Endothelial cell of umbilical vein (primary cell): ENCODE measurements around the gene HAT1. TPM values are rescaled to one million over a fixed set of nuclear protein-coding genes. Genes with fewer than 3 reads are reported as not detected.

Experiments used
- BruUV-seq: library from RNA; stranded (reverse); fragments of 400-500 nt; replicated peaks from 2 replicates; lab custom pipeline; 2021; lab: Mats Ljungman, UMichigan
- CTCF ChIA-PET: fragments of 300-600, 350-600 bp; sonication (Branson Sonifier 250); formaldehyde crosslinking; loops from one replicate; lab custom pipeline; 2021; ENCODE audit warnings: antibody characterized with exemption, inconsistent platforms; lab: Charles Lee
- POLR2A ChIA-PET: fragments of 300-600, 350-600 bp; sonication (Branson Sonifier 250); formaldehyde crosslinking; loops from one replicate; lab custom pipeline; 2021; ENCODE audit warnings: antibody characterized with exemption, inconsistent platforms; lab: Charles Lee
- DNase-seq: peaks from one replicate; pipeline ENCODE4 v3.0.0-alpha.2; 2011; ENCODE audit warnings: low read depth, low spot score
- FAIRE-seq: peaks from 2 replicates; lab custom pipeline; 2011; peaks lifted over from hg19 to GRCh38; lab: Jason Lieb, UNC
- H2AFZ ChIP-seq: 2 replicates; pipeline ENCODE4 v1.6.0; 2012; ENCODE audit warnings: low read depth, low read length, control low read depth, inconsistent platforms
- H3K27ac ChIP-seq: 2 replicates; pipeline ENCODE4 v1.5.1; 2011; ENCODE audit warnings: low read depth, mild to moderate bottlenecking, control low read depth, low read length, moderate library complexity; ENCODE audit not compliant: insufficient read depth
- H3K27me3 ChIP-seq, 2 experiments: 2 replicates each; pipeline versions ENCODE4 v1.6.0 to v1.6.1; 2011; ENCODE audit warnings: low read length in 2 of 2, mixed read lengths in 1 of 2; ENCODE audit not compliant: control insufficient read depth in 2 of 2, insufficient read depth in 2 of 2
- H3K36me3 ChIP-seq, 2 experiments: 2 replicates in 1 of 2; 3 replicates in 1 of 2; pipeline ENCODE4 v1.5.1; 2011; ENCODE audit warnings: low read length in 2 of 2, mild to moderate bottlenecking in 1 of 2, moderate library complexity in 1 of 2; ENCODE audit not compliant: control insufficient read depth in 2 of 2, insufficient read depth in 2 of 2; ENCODE audit errors: extremely low read depth in 1 of 2
- H3K4me1 ChIP-seq: 3 replicates; pipeline ENCODE4 v1.5.1; 2011; ENCODE audit warnings: mild to moderate bottlenecking, low read length; ENCODE audit not compliant: control insufficient read depth, insufficient read depth; ENCODE audit errors: extremely low read depth
- H3K4me2 ChIP-seq: 2 replicates; pipeline ENCODE4 v1.6.1; 2011; ENCODE audit warnings: low read length, control low read depth, mixed read lengths; ENCODE audit not compliant: insufficient read depth
- H3K4me3 ChIP-seq, 3 experiments: fragments of 200-600 bp in 1 of 3; sonication (generic), shearing (Covaris generic) in 1 of 3; replicated peaks in 1 of 3; 2 replicates each; pipeline ENCODE4 v1.5.1; 2011 to 2016; ENCODE audit warnings: control low read depth in 3 of 3, low read length in 3 of 3, mild to moderate bottlenecking in 2 of 3, inconsistent platforms in 1 of 3, low read depth in 1 of 3, moderate library complexity in 1 of 3; ENCODE audit not compliant: insufficient read depth in 1 of 3
- H3K79me2 ChIP-seq: 2 replicates; pipeline ENCODE4 v1.6.0; 2012; ENCODE audit warnings: low read length, inconsistent platforms; ENCODE audit not compliant: control insufficient read depth, insufficient read depth
- H3K9ac ChIP-seq: replicated peaks from 2 replicates; pipeline ENCODE3; 2011; ENCODE audit warnings: low read length, control low read depth; ENCODE audit not compliant: insufficient read depth; ENCODE audit errors: extremely low read depth
- H3K9me1 ChIP-seq: replicated peaks from 3 replicates; pipeline ENCODE4 v1.6.0; 2011; ENCODE audit warnings: mild to moderate bottlenecking, low read length; ENCODE audit not compliant: control insufficient read depth, insufficient read depth; ENCODE audit errors: extremely low read depth
- H3K9me3 ChIP-seq: replicated peaks from 2 replicates; pipeline ENCODE4 v1.5.1; 2012; ENCODE audit warnings: low read length, inconsistent platforms; ENCODE audit not compliant: control insufficient read depth, insufficient read depth
- H4K20me1 ChIP-seq: replicated peaks from 2 replicates; pipeline ENCODE3; 2011; ENCODE audit warnings: mild to moderate bottlenecking, low read length; ENCODE audit not compliant: control insufficient read depth, insufficient read depth; ENCODE audit errors: extremely low read depth
- EZH2 ChIP-seq: IDR thresholded peaks from 2 replicates; pipeline ENCODE4 v1.6.1; 2012; ENCODE audit warnings: borderline replicate concordance, low read depth, mild to moderate bottlenecking, moderate library complexity, low read length, inconsistent platforms; ENCODE audit not compliant: severe bottlenecking
- FOS ChIP-seq: IDR thresholded peaks from 2 replicates; pipeline ENCODE4 v1.6.1; 2011; ENCODE audit warnings: mild to moderate bottlenecking, low read length, moderate library complexity, borderline replicate concordance; ENCODE audit not compliant: insufficient read depth
- GATA2 ChIP-seq: IDR thresholded peaks from 2 replicates; pipeline ENCODE4 v1.7.0; 2011; ENCODE audit warnings: low read depth, mild to moderate bottlenecking, moderate library complexity, mixed read lengths, low read length; ENCODE audit not compliant: insufficient read length, insufficient read depth
- JUN ChIP-seq: IDR thresholded peaks from 2 replicates; pipeline ENCODE4 v1.6.1; 2011; ENCODE audit warnings: borderline replicate concordance, low read depth; ENCODE audit not compliant: insufficient read length, insufficient read depth
- MAX ChIP-seq: IDR thresholded peaks from 2 replicates; pipeline ENCODE4 v1.6.1; 2011; ENCODE audit not compliant: insufficient read depth, insufficient read length
- MYC ChIP-seq: IDR thresholded peaks from one replicate; pipeline ENCODE4 v1.6.1; 2011; ENCODE audit warnings: mild to moderate bottlenecking, low read depth, low read length
- POLR2A ChIP-seq: IDR thresholded peaks from 2 replicates; pipeline ENCODE4 v1.6.1; 2012; ENCODE audit warnings: low read depth, mild to moderate bottlenecking, control low read depth, low read length
- POLR2AphosphoS5 ChIP-seq: IDR thresholded peaks from 2 replicates; pipeline ENCODE4 v1.6.1; 2012; ENCODE audit warnings: low read depth, mild to moderate bottlenecking, control low read depth, low read length, moderate library complexity; ENCODE audit not compliant: insufficient read depth
- dilution Hi-C: fragments of 300-500 bp; cut with MboI; formaldehyde crosslinking; loops from one replicate; pipeline ENCODE4 v1.15.0; 2019; ENCODE audit warnings: low sequenced_read_pairs; ENCODE audit not compliant: extremely low pct_ligation_motif_present
- intact Hi-C: fragments of 100-400 bp; cut with micrococcal nuclease; formaldehyde crosslinking; loops from one replicate; pipeline ENCODE4 v1.10.0; 2022
- polyA plus RNA-seq, 4 experiments: library from polyadenylated mRNA; depleted of rRNA in 3 of 4; stranded (reverse) in 3 of 4; unstranded in 1 of 4; fragments of >200 nt; gene quantifications; 2 replicates each; pipeline versions ENCODE4 v1.2.1 to v1.2.3, GENCODE V29; 2011 to 2012; ENCODE audit warnings: missing spikeins in 1 of 4
- total RNA-seq: library from RNA; stranded (reverse); gene quantifications from 2 replicates; pipeline ENCODE4 v1.2.3, GENCODE V29; 2021
- TF ChIP-seq, protein P1 (sequence below), 2 donors: IDR thresholded peaks; 1 replicate in 1 of 2; 2 replicates in 1 of 2; pipeline ENCODE4 v1.5.1; 2011; ENCODE audit warnings: low read length in 2 of 2, mild to moderate bottlenecking in 2 of 2, moderate library complexity in 2 of 2, control low read depth in 1 of 2, inconsistent platforms in 1 of 2, low read depth in 1 of 2; ENCODE audit not compliant: insufficient read depth in 1 of 2; ENCODE audit errors: extremely low read depth in 1 of 2

HAT1 gene
- total and polyA plus RNA-seq, 2 donors (not counting 3 experiments of a cell fraction or from before 2014, with no cell fraction given) = 27.4 to 50.3 TPM

GRCh38 chr2:172013396-172013795 lies 91.1 kb downstream of the HAT1 start:
- BruUV-seq = no TSS peak
- no peaks in the 10 kb centered on the region for H3K4me1 ChIP-seq
- POLR2A ChIA-PET = no interaction called here

More at GRCh38 chr2:172013396-172013795, 91.1 kb downstream of the HAT1 start:
- Histone ChIP-seq H3K36me3 (no peaks in the 10 kb centered on the region), H3K27ac (no peak overlapping the region), H3K9ac (no peak overlapping the region), H3K27me3 (no peaks in the 10 kb centered on the region), H3K9me1 (no peaks in the 10 kb centered on the region), H2AFZ (no peak overlapping the region), H3K9me3 (no peaks in the 10 kb centered on the region), H4K20me1 (no peaks in the 10 kb centered on the region), H3K79me2 (no peaks in the 10 kb centered on the region), H3K4me3 (no peak overlapping the region), H3K4me2 (no peak overlapping the region)
- dilution Hi-C loops (no loop called here), intact Hi-C loops (no loop called here)
- DNase-seq = no peak
- CTCF ChIA-PET = interaction anchor here (1.2 kb wide), 1 partner anchor 8 kb away, joined by 4 read pairs; no protein-coding TSS in a partner anchor
- FAIRE-seq = no peak
- no peak for TF ChIP-seq JUN
- TF ChIP-seq GATA2 = no peak
- no peak for TF ChIP-seq MAX
- TF ChIP-seq POLR2A = no peak
- TF ChIP-seq, protein P1, sequence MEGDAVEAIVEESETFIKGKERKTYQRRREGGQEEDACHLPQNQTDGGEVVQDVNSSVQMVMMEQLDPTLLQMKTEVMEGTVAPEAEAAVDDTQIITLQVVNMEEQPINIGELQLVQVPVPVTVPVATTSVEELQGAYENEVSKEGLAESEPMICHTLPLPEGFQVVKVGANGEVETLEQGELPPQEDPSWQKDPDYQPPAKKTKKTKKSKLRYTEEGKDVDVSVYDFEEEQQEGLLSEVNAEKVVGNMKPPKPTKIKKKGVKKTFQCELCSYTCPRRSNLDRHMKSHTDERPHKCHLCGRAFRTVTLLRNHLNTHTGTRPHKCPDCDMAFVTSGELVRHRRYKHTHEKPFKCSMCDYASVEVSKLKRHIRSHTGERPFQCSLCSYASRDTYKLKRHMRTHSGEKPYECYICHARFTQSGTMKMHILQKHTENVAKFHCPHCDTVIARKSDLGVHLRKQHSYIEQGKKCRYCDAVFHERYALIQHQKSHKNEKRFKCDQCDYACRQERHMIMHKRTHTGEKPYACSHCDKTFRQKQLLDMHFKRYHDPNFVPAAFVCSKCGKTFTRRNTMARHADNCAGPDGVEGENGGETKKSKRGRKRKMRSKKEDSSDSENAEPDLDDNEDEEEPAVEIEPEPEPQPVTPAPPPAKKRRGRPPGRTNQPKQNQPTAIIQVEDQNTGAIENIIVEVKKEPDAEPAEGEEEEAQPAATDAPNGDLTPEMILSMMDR (IDR thresholded peaks at IDR 0.05; ENCODE audit: extremely low read depth in 1 of 2, insufficient read depth in 1 of 2, low read depth in 1 of 2, low read length in 2 of 2) = no peak
- TF ChIP-seq FOS = no peak
- TF ChIP-seq EZH2 = no peak
- TF ChIP-seq POLR2AphosphoS5 = no peak
- no peak for TF ChIP-seq MYC
